ENCODE results near the gene SLIT3.

SLIT3 gene

GRCh38 chr5:169098331-169099121 is 202.4 kb downstream of the SLIT3 start:
- DNase-seq: no peak

GRCh38 chr5:169097374-169098326 is 203.3 kb downstream of the SLIT3 start:
- no peak for DNase-seq

GRCh38 chr5:169095976-169096375 is 205.0 kb downstream of the SLIT3 start:
- no peak for DNase-seq

GRCh38 chr5:169095410-169095960 is 205.5 kb downstream of the SLIT3 start:
- no peak for DNase-seq

- DNase-seq: no peak
These were observed 206.1 kb downstream of the SLIT3 start for GRCh38 chr5:169094586-169095409.

- DNase-seq: no peak
These were observed 209.5 kb downstream of the SLIT3 start for GRCh38 chr5:169091396-169091980.

- DNase-seq: no peak
These were observed 211.6 kb downstream of the SLIT3 start for GRCh38 chr5:169089343-169089742.

GRCh38 chr5:169088028-169088725 is 212.8 kb downstream of the SLIT3 start:
- DNase-seq: no peak

GRCh38 chr5:169085636-169086035 is 215.3 kb downstream of the SLIT3 start:
- DNase-seq: no peak

GRCh38 chr5:169085212-169085611 is 215.7 kb downstream of the SLIT3 start:
- DNase-seq: no peak

GRCh38 chr5:169084775-169085174 is 216.2 kb downstream of the SLIT3 start:
- no peak for DNase-seq

- no peak for DNase-seq
These were observed 217.4 kb downstream of the SLIT3 start for GRCh38 chr5:169083394-169084018.

- DNase-seq: no peak
These were observed 219.8 kb downstream of the SLIT3 start for GRCh38 chr5:169081000-169081724.

- DNase-seq: no peak
These were observed 220.5 kb downstream of the SLIT3 start for GRCh38 chr5:169080448-169080911.

- DNase-seq: no peak
These were observed 221.2 kb downstream of the SLIT3 start for GRCh38 chr5:169079697-169080096.

GRCh38 chr5:169074839-169075238 is 226.1 kb downstream of the SLIT3 start:
- DNase-seq: no peak

- no peak for DNase-seq
These were observed 228.7 kb downstream of the SLIT3 start for GRCh38 chr5:169072233-169072632.

GRCh38 chr5:169070413-169070812 is 230.5 kb downstream of the SLIT3 start:
- DNase-seq: no peak

GRCh38 chr5:169067751-169068173 is 233.2 kb downstream of the SLIT3 start:
- no peak for DNase-seq

GRCh38 chr5:169065400-169065799 is 235.5 kb downstream of the SLIT3 start:
- no peak for DNase-seq

All from activated naive CD4-positive, alpha-beta T cell treated with anti-CD3 and anti-CD28 coated beads, Interleukin-2, amount 50 U/mL, for 16 hours (primary cell).